Heart right ventricle (tissue), 16 donors: Measurements from ENCODE around the gene CERS4. TPM values are rescaled to one million over a fixed set of nuclear protein-coding genes. Genes with fewer than 3 reads are reported as not detected.
"Not testable (repeated sequence)": the region's sequence is repeated elsewhere in the genome, so short reads cannot be mapped to it uniquely, and the experiment has no call there.

Experiments
- ATAC-seq, 8 donors: fragments of 200-7000 bp; cut with Tn5 transposase; one replicate each; pipeline ENCODE4 v1.9.1; 2020; ENCODE audit warnings: mild to moderate bottlenecking in 8 of 8, moderate library complexity in 8 of 8, moderate number of reproducible peaks in 1 of 8
- DNase-seq, 2 donors: peaks; one replicate each; pipeline ENCODE4 v3.0.0-alpha.2; 2020
- H3K27ac ChIP-seq, 10 donors: fragments of 200-600 bp; sonication (generic) in 2 of 10; one replicate each; pipeline versions ENCODE4 v1.5.0 to v1.8.0; 2020 to 2022; ENCODE audit warnings: mild to moderate bottlenecking in 3 of 10
- H3K27me3 ChIP-seq, 7 donors: fragments of 200-600 bp; one replicate each; pipeline ENCODE4 v1.8.0; 2021 to 2022; ENCODE audit warnings: mild to moderate bottlenecking in 2 of 7
- H3K36me3 ChIP-seq, 9 donors: fragments of 200-600 bp; sonication (generic) in 1 of 9; one replicate each; pipeline versions ENCODE4 v1.5.0 to v1.8.0; 2020 to 2022; ENCODE audit warnings: mild to moderate bottlenecking in 2 of 9
- H3K4me1 ChIP-seq, 9 donors: fragments of 200-600 bp; sonication (generic) in 1 of 9; one replicate each; pipeline versions ENCODE4 v1.5.0 to v1.8.0; 2020 to 2022; ENCODE audit warnings: mild to moderate bottlenecking in 4 of 9
- H3K4me3 ChIP-seq, 10 donors: fragments of 200-600 bp; sonication (generic) in 2 of 10; one replicate each; pipeline versions ENCODE4 v1.5.0 to v1.8.0; 2020 to 2022; ENCODE audit warnings: mild to moderate bottlenecking in 7 of 10, moderate library complexity in 2 of 10
- H3K9me3 ChIP-seq, 11 donors: fragments of 200-600 bp in 10 of 11; sonication (generic) in 2 of 11; one replicate each; pipeline versions ENCODE4 v1.5.0 to v1.8.0; 2013 to 2022; ENCODE audit warnings: mild to moderate bottlenecking in 2 of 11, control low read depth in 1 of 11, moderate library complexity in 1 of 11
- WGBS, 2 donors: extraction: QIAGEN DNeasy Blood & Tissue Kit; methylation state at CpG; one replicate each; pipeline ENCODE4 v1.1.7; 2013; ENCODE audit warnings: inconsistent platforms in 1 of 2; 5-methylcytosine and 5-hydroxymethylcytosine counted together
- intact Hi-C, 10 donors: fragments of 100-400 bp; cut with DNase I; formaldehyde crosslinking; loops; one replicate each; pipeline versions ENCODE4 v1.11.1 to v1.14.2; 2022
- polyA plus RNA-seq, 2 donors: library from polyadenylated mRNA; stranded (reverse); fragments of 200-250 nt; gene quantifications; one replicate each; pipeline ENCODE4 v1.2.3, GENCODE V29; 2013
- total RNA-seq, 10 donors: library from RNA; stranded (reverse); fragmentation: NEBNext Ultra II Directional in 3 of 10; extraction: Animal tissue kit (Norgen Biotek cat#: 25700) in 3 of 10; gene quantifications; one replicate each; pipeline versions ENCODE4 v1.2.1 to v1.2.4, GENCODE V29; 2021 to 2023
- TF ChIP-seq, protein P1 (sequence below), 9 donors: fragments of 200-600 bp; sonication (generic) in 2 of 9; IDR thresholded peaks; one replicate each; pipeline versions ENCODE4 v1.5.0 to v1.8.0; 2021 to 2022; ENCODE audit warnings: antibody characterized with exemption in 9 of 9, mild to moderate bottlenecking in 5 of 9, moderate library complexity in 1 of 9
- donor health status: Arrhythmogenic right ventricular cardiomyopathy.
- donor health status: ischemic (EF 13 %, LVEDD 7.1; RV severe dilation, severe dysfunction).
- donor health status: healthy with polysubstance abuse.
- donor health status: DM: no; HTN: yes; CAD: no.
- donor health status: DM: no; HTN: no; CAD: no.
- donor health status: ischemic (EF 25% LVEDD 6.9; RV normal size, moderate dysfunction).
- donor health status: ischemic (EF 25% LVEDD 5.7; RV mildly dilated, moderate dysfunction).
- donor health status: healthy.
- donor health status: DM: yes; HTN: yes; CAD: no.
- donor health status: Ischemic cardiomyopathy.
- donor health status: ischemic (EF 35%, LVEDD 5.7; RV mildly dilated, moderate dysfunction).
- donor health status: nonischemic (EF 11% LVEDD 7.7; RV severe dilation, severe dysfunction).
- donor health status: DM: yes; HTN: yes; CAD: no.
- donor health status: PGD.
- donor health status: ischemic (EF 29% LVEDD 5.4; RV normal size, mild dysfunction).
- donor health status: nonischemic (EF 23%, LVEDD 6.1; RV moderate dilation, normal function).

CERS4 gene
- total and polyA plus RNA-seq, 12 donors: 13.9 to 28.9 (median 17.9) TPM

- peaks cover 0 to 26% (median 9%) of the 10 kb centered on the region in 11 donors for H3K9me3 ChIP-seq
- no peaks in the 10 kb centered on the region for H3K36me3 ChIP-seq
- DNase-seq: no peak
- no peak overlapping the region for H3K4me3 ChIP-seq
- 70 to 83% methylated on average over 3 of the region's 3 CpGs for WGBS, 2 donors
- H3K27ac ChIP-seq: no peak overlapping the region
- ATAC-seq: no peak
- peaks cover 10 to 28% (median 18%) of the 10 kb centered on the region in 9 donors for H3K4me1 ChIP-seq
- intact Hi-C loops: loop anchor here in 1 of 10 donors (5.0 kb wide), 1 partner anchor 82 kb away; no protein-coding TSS in a partner anchor
- no peaks in the 10 kb centered on the region for H3K27me3 ChIP-seq
- TF ChIP-seq, protein P1, sequence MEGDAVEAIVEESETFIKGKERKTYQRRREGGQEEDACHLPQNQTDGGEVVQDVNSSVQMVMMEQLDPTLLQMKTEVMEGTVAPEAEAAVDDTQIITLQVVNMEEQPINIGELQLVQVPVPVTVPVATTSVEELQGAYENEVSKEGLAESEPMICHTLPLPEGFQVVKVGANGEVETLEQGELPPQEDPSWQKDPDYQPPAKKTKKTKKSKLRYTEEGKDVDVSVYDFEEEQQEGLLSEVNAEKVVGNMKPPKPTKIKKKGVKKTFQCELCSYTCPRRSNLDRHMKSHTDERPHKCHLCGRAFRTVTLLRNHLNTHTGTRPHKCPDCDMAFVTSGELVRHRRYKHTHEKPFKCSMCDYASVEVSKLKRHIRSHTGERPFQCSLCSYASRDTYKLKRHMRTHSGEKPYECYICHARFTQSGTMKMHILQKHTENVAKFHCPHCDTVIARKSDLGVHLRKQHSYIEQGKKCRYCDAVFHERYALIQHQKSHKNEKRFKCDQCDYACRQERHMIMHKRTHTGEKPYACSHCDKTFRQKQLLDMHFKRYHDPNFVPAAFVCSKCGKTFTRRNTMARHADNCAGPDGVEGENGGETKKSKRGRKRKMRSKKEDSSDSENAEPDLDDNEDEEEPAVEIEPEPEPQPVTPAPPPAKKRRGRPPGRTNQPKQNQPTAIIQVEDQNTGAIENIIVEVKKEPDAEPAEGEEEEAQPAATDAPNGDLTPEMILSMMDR (IDR thresholded peaks at IDR 0.05): no peak
Observed at GRCh38 chr19:8244442-8244841, 35.3 kb downstream of the CERS4 start.

DNA sequence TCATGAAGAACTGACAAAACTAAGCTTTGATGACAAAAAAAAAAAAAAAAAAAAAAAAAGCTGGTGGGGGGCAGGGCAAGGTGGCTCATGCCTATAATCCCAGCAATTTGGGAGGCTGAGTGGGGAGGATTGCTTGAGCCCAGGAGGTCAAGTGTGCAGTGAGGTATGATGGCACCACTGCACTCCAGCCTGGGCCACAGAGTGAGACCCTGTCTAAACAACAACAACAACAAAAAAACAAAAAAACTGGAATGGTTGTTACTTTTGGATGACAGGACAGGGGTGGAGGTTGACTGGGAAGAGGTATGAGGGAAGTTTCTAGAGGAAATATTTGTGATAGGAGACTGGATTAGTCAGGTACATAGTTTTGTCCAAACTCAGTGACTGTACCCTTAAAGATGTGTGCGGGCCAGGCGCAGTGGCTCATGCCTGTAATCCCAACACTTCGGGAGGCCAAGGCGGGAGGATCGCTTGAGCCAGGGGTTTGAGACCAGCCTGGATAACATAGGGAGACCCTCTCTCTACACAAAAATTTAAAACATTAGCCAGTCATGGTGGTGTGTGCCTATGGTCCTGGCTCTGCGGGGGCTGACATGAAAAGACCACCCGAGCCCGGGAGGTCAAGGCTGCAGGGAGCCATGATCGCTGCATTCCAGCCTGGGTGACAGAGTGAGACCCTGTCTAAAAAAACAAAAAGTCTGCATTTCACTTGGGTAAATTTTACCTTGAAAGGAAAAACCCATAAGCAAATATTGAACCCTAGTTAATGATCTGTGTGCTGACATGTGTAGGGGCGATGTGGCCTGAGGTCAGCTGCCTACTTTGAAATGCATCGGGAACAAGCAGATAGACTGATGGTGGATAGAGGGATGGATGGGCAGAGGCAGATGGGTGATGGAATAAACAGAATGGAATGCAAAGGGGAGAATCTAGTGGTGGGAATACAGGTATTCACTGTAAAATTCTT, 37.0 kb downstream of the CERS4 start:
- Histone ChIP-seq H3K4me1 (peaks cover 0 to 20% (median 10%) of the 10 kb centered on the region in 9 donors), H3K36me3 (no peaks in the 10 kb centered on the region), H3K9me3 (peaks cover 0 to 21% (median 7%) of the 10 kb centered on the region in 11 donors), H3K27ac (no peak overlapping the region), H3K27me3 (no peaks in the 10 kb centered on the region), H3K4me3 (no peak overlapping the region)
- no peak for ATAC-seq
- 90 to 93% methylated on average over 11 of the region's 11 CpGs for WGBS, 2 donors
- no peak for DNase-seq
- intact Hi-C loops: no loop called here
- TF ChIP-seq, protein P1 (IDR thresholded peaks at IDR 0.05): no peak

GRCh38 chr19:8247129-8247890, 38.1 kb downstream of the CERS4 start:
- H3K27me3 ChIP-seq, intact Hi-C loops, DNase-seq, H3K27ac ChIP-seq, ATAC-seq, H3K4me3 ChIP-seq, H3K36me3 ChIP-seq: not testable (repeated sequence)
- WGBS, 2 donors: 89 to 95% methylated on average over 9 of the region's 9 CpGs
- peaks cover 0 to 17% (median 7%) of the 10 kb centered on the region in 11 donors for H3K9me3 ChIP-seq
- peaks cover 0 to 22% (median 5%) of the 10 kb centered on the region in 9 donors for H3K4me1 ChIP-seq

GRCh38 chr19:8248348-8249328, 39.5 kb downstream of the CERS4 start:
- TF ChIP-seq, protein P1 (IDR thresholded peaks at IDR 0.05): no peak
- intact Hi-C loops: no loop called here
- 93 to 97% methylated on average over 8 of the region's 8 CpGs for WGBS, 2 donors

More at GRCh38 chr19:8248348-8249328, 39.5 kb downstream of the CERS4 start:
- H3K9me3 ChIP-seq: peaks cover 0 to 4% (median 0%) of the 10 kb centered on the region in 11 donors
- no peaks in the 10 kb centered on the region for H3K27me3 ChIP-seq
- peaks cover 0 to 28% (median 5%) of the 10 kb centered on the region in 9 donors for H3K4me1 ChIP-seq
- no peak for DNase-seq
- H3K27ac ChIP-seq: no peak overlapping the region
- no peak for ATAC-seq
- no peaks in the 10 kb centered on the region for H3K36me3 ChIP-seq
- H3K4me3 ChIP-seq: no peak overlapping the region
